Measurements from ENCODE around the gene HSPA1L. TPM values are rescaled to one million over a fixed set of nuclear protein-coding genes. Genes with fewer than 3 reads are reported as not detected.
"Not testable (repeated sequence)": the region's sequence is repeated elsewhere in the genome, so short reads cannot be mapped to it uniquely, and the experiment has no call there.

HSPA1L gene
- polyA plus RNA-seq, 1 donor (not counting 4 experiments of a cell fraction or from before 2014, with no cell fraction given) = 0.60 TPM

DNA sequence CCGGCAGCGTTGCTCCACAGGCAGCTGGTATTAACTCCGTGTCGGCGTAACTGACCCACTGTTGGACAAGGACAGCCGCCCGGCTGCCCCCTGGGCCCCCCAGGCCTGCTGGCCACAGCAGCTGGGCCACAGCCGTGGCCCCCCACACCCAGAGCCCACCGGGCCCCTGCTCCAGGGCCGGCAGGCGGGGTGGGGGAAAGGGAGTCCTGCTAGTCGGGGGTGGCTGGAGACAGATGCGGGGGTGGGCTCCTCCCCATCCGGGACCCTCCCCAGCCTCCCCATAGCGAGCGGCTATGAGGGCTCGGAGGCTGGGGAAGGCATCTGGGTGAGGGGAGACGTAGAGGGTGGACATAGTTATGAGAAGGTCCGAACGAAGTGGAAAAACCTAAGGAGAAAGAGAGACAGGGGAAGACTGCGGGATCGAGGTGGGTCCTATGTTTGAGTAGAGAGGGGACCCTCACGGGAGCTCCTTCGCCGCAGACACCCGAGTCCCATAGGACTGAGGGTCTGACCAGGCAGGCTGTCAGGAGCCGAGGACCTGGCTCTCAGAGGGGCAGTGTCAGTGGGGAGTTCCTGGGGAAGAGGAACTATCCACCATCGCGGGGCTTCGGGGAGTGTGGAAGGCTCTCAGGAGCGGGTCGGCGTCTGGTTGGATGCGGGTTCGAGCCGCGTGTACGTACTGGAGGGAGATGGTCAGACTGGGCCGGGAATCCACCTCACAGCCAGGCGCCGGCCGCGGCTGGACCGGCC lies 20.0 kb downstream of the HSPA1L start:
- H3K9me1 ChIP-seq (ENCODE audit: control insufficient read depth, extremely low read depth, insufficient read depth, low read length) = no peaks in the 10 kb centered on the region
- dilution Hi-C loops (cut with MboI; ENCODE audit: extremely low pct_ligation_motif_present, low sequenced_read_pairs) = no loop called here
- H3K27ac ChIP-seq (ENCODE audit: control insufficient read depth, insufficient read depth, low read length) = peak overlapping the region; percentile 91
- H3K36me3 ChIP-seq (ENCODE audit: control insufficient read depth in 2 of 2, extremely low read depth in 1 of 2, insufficient read depth in 2 of 2, low read length in 2 of 2) = peaks cover 8 to 23% of the 10 kb centered on the region in 2 experiments
- H3K4me3 ChIP-seq (ENCODE audit: control insufficient read depth in 2 of 3, extremely low read depth in 1 of 3, insufficient read depth in 2 of 3, low read depth in 1 of 3, low read length in 3 of 3) = peak overlapping the region; percentile 78 to 90 (median 80)
- H3K27me3 ChIP-seq (ENCODE audit: control insufficient read depth, extremely low read depth, insufficient read depth, low read length) = no peaks in the 10 kb centered on the region
- DNase-seq (ENCODE audit: low read depth, low spot score) (no peak), FAIRE-seq (no peak)
- peaks cover 33% of the 10 kb centered on the region for H3K79me2 ChIP-seq (ENCODE audit: control insufficient read depth, insufficient read depth, low read length)
- peak overlapping the region; percentile 72 for H3K4me2 ChIP-seq (ENCODE audit: control insufficient read depth, extremely low read depth, insufficient read depth, low read depth, low read length)
- peak overlapping the region; percentile 58 for H2AFZ ChIP-seq (ENCODE audit: control insufficient read depth, low read length)
- H3K9ac ChIP-seq (ENCODE audit: control insufficient read depth, extremely low read depth, insufficient read depth, low read length) = peak overlapping the region; percentile 98
- no peaks in the 10 kb centered on the region for H3K9me3 ChIP-seq (ENCODE audit: control insufficient read depth, low read depth, low read length)
- peaks cover 32% of the 10 kb centered on the region for H3K4me1 ChIP-seq (ENCODE audit: control insufficient read depth, extremely low read depth, insufficient read depth, low read length)
- TF ChIP-seq EZH2 (IDR thresholded peaks at IDR 0.05; ENCODE audit: low read length) = no peak
- TF ChIP-seq CTCF (optimal IDR thresholded peaks at IDR 0.05 in 1 of 3, IDR thresholded peaks at IDR 0.05 in 1 of 3, conservative IDR thresholded peaks at IDR 0.05 in 1 of 3; ENCODE audit: extremely low read depth in 1 of 3, insufficient read depth in 2 of 3, low read length in 3 of 3) = no peak
- no peaks in the 10 kb centered on the region for H4K20me1 ChIP-seq (ENCODE audit: control insufficient read depth, extremely low read depth, insufficient read depth, low read length)

GRCh38 chr6:31794294-31794865 lies 20.7 kb downstream of the HSPA1L start:
- Histone ChIP-seq H3K4me3 (ENCODE audit: control insufficient read depth in 2 of 3, extremely low read depth in 1 of 3, insufficient read depth in 2 of 3, low read depth in 1 of 3, low read length in 3 of 3) (peak overlapping the region; percentile 78 to 90 (median 80)), H2AFZ (ENCODE audit: control insufficient read depth, low read length) (no peak overlapping the region), H4K20me1 (ENCODE audit: control insufficient read depth, extremely low read depth, insufficient read depth, low read length) (no peaks in the 10 kb centered on the region), H3K27ac (ENCODE audit: control insufficient read depth, insufficient read depth, low read length) (peak overlapping the region; percentile 91), H3K4me1 (ENCODE audit: control insufficient read depth, extremely low read depth, insufficient read depth, low read length) (peaks cover 32% of the 10 kb centered on the region), H3K9me1 (ENCODE audit: control insufficient read depth, extremely low read depth, insufficient read depth, low read length) (no peaks in the 10 kb centered on the region), H3K9ac (ENCODE audit: control insufficient read depth, extremely low read depth, insufficient read depth, low read length) (peak overlapping the region; percentile 98), H3K27me3 (ENCODE audit: control insufficient read depth, extremely low read depth, insufficient read depth, low read length) (no peaks in the 10 kb centered on the region), H3K9me3 (ENCODE audit: control insufficient read depth, low read depth, low read length) (no peaks in the 10 kb centered on the region), H3K36me3 (ENCODE audit: control insufficient read depth in 2 of 2, extremely low read depth in 1 of 2, insufficient read depth in 2 of 2, low read length in 2 of 2) (peaks cover 9 to 26% of the 10 kb centered on the region in 2 experiments), H3K4me2 (ENCODE audit: control insufficient read depth, extremely low read depth, insufficient read depth, low read depth, low read length) (peak overlapping the region; percentile 72), H3K79me2 (ENCODE audit: control insufficient read depth, insufficient read depth, low read length) (peaks cover 35% of the 10 kb centered on the region)
- DNase-seq (ENCODE audit: low read depth, low spot score) (no peak), FAIRE-seq (no peak)
- TF ChIP-seq EZH2 (IDR thresholded peaks at IDR 0.05; ENCODE audit: low read length) (no peak), CTCF (optimal IDR thresholded peaks at IDR 0.05 in 1 of 3, IDR thresholded peaks at IDR 0.05 in 1 of 3, conservative IDR thresholded peaks at IDR 0.05 in 1 of 3; ENCODE audit: extremely low read depth in 1 of 3, insufficient read depth in 2 of 3, low read length in 3 of 3) (no peak)
- dilution Hi-C loops (cut with MboI; ENCODE audit: extremely low pct_ligation_motif_present, low sequenced_read_pairs) = no loop called here

DNA sequence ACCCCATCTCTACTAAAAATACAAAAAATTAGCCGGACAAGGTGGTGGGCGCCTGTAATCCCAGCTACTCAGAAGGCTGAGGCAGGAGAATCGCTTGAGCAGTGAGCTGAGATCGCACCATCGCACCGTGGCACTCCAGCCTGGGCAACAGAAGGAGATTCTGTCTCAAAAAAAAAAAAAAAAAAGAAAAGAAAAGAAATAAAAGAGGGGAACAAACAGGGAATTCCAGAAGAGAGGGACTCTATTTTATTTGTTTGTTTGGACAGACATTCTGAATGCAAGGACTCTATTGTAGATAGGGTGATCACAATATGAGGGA lies 21.2 kb downstream of the HSPA1L start:
- peak overlapping the region; percentile 72 for H3K4me2 ChIP-seq (ENCODE audit: control insufficient read depth, extremely low read depth, insufficient read depth, low read depth, low read length)
- H2AFZ ChIP-seq (ENCODE audit: control insufficient read depth, low read length); H3K9me3 ChIP-seq (ENCODE audit: control insufficient read depth, low read depth, low read length); H4K20me1 ChIP-seq (ENCODE audit: control insufficient read depth, extremely low read depth, insufficient read depth, low read length); dilution Hi-C loops (cut with MboI; ENCODE audit: extremely low pct_ligation_motif_present, low sequenced_read_pairs); FAIRE-seq; H3K9me1 ChIP-seq (ENCODE audit: control insufficient read depth, extremely low read depth, insufficient read depth, low read length); H3K27me3 ChIP-seq (ENCODE audit: control insufficient read depth, extremely low read depth, insufficient read depth, low read length); DNase-seq (ENCODE audit: low read depth, low spot score): not testable (repeated sequence)
- H3K4me3 ChIP-seq (ENCODE audit: control insufficient read depth in 2 of 3, extremely low read depth in 1 of 3, insufficient read depth in 2 of 3, low read depth in 1 of 3, low read length in 3 of 3) = peak overlapping the region; percentile 78 to 90 (median 80)
- peaks cover 32% of the 10 kb centered on the region for H3K4me1 ChIP-seq (ENCODE audit: control insufficient read depth, extremely low read depth, insufficient read depth, low read length)
- H3K79me2 ChIP-seq (ENCODE audit: control insufficient read depth, insufficient read depth, low read length) = peaks cover 38% of the 10 kb centered on the region
- H3K9ac ChIP-seq (ENCODE audit: control insufficient read depth, extremely low read depth, insufficient read depth, low read length) = peak overlapping the region; percentile 98
- H3K36me3 ChIP-seq (ENCODE audit: control insufficient read depth in 2 of 2, extremely low read depth in 1 of 2, insufficient read depth in 2 of 2, low read length in 2 of 2) = peaks cover 10 to 29% of the 10 kb centered on the region in 2 experiments
- H3K27ac ChIP-seq (ENCODE audit: control insufficient read depth, insufficient read depth, low read length) = peak overlapping the region; percentile 91
